ENCODE data around the gene RPL4. TPM values are rescaled to one million over a fixed set of nuclear protein-coding genes. Genes with fewer than 3 reads are reported as not detected.

RPL4 gene
- total and polyA plus RNA-seq, 10 of the 15 experiments (the other 5 are each of a cell fraction or from before 2014, with no cell fraction given), result 2,004 to 8,888 (median 4,667) TPM

DNA sequence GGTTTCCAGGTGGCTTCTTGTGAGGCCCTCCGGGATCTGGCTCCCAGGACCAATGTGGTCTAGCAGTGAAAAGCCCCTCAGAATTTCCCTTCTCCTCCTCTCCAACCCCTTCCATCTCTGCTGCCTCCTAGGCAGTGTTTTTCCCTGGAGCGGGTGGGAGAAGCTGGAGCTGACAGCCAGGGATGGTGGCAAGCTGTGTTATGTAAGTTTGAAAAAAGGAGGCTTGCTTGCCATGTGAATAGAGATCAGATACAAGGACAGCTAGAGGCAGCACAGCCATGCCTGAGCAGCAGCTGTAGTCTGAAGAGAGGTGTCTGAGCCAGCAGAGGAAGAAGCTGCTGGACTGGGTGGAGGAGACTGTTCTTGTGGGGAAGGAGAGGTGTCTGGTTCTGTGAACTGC is 27.6 kb downstream of the RPL4 start:
- Histone ChIP-seq H3K4me1 (ENCODE audit: control insufficient read depth, insufficient read depth, low read length) (peaks cover 32% of the 10 kb centered on the region), H2AFZ (ENCODE audit: control insufficient read depth, low read depth, low read length) (no peak overlapping the region), H4K20me1 (ENCODE audit: control insufficient read depth, insufficient read depth) (no peaks in the 10 kb centered on the region; the same call in 1 of the 2 replicates), H3K27ac (ENCODE audit: control insufficient read depth, insufficient read depth) (no peak overlapping the region), H3K4me2 (ENCODE audit: control insufficient read depth, insufficient read depth) (no peak overlapping the region), H3K36me3 (ENCODE audit: control insufficient read depth in 2 of 2, insufficient read depth in 2 of 2, low read length in 1 of 2) (peaks cover 10% of the 10 kb centered on the region in 2 experiments), H3K4me3 (no peak overlapping the region), H3K9me3 (replicated peaks; ENCODE audit: control insufficient read depth, insufficient read depth, low read length) (no peaks in the 10 kb centered on the region), H3K27me3 (replicated peaks in 1 of 2; ENCODE audit: control insufficient read depth in 2 of 2, insufficient read depth in 2 of 2, low read length in 1 of 2) (no peaks in the 10 kb centered on the region), H3K9ac (ENCODE audit: control insufficient read depth, insufficient read depth, low read length) (no peak overlapping the region), H3K79me2 (ENCODE audit: control insufficient read depth, insufficient read depth, low read length) (peaks cover 16% of the 10 kb centered on the region)
- no TSS peak for BruUV-seq (replicated peaks)
- FAIRE-seq, result no peak
- ChIA-PET SMC1A (ENCODE audit: uncharacterized antibody, unreplicated experiment) (no interaction called here), RAD21 (ENCODE audit: unreplicated experiment) (no interaction called here), CTCF (interaction anchor here (0.8 to 1.2 kb wide), 2 partner anchors 15 to 61 kb away, joined by 3 read pairs; no protein-coding TSS in a partner anchor), POLR2A (no interaction called here)
- in situ Hi-C loops (cut with MboI) (no loop called here), intact Hi-C loops (cut with micrococcal nuclease; ENCODE audit: unreplicated experiment) (no loop called here)
- TF ChIP-seq, protein P1, sequence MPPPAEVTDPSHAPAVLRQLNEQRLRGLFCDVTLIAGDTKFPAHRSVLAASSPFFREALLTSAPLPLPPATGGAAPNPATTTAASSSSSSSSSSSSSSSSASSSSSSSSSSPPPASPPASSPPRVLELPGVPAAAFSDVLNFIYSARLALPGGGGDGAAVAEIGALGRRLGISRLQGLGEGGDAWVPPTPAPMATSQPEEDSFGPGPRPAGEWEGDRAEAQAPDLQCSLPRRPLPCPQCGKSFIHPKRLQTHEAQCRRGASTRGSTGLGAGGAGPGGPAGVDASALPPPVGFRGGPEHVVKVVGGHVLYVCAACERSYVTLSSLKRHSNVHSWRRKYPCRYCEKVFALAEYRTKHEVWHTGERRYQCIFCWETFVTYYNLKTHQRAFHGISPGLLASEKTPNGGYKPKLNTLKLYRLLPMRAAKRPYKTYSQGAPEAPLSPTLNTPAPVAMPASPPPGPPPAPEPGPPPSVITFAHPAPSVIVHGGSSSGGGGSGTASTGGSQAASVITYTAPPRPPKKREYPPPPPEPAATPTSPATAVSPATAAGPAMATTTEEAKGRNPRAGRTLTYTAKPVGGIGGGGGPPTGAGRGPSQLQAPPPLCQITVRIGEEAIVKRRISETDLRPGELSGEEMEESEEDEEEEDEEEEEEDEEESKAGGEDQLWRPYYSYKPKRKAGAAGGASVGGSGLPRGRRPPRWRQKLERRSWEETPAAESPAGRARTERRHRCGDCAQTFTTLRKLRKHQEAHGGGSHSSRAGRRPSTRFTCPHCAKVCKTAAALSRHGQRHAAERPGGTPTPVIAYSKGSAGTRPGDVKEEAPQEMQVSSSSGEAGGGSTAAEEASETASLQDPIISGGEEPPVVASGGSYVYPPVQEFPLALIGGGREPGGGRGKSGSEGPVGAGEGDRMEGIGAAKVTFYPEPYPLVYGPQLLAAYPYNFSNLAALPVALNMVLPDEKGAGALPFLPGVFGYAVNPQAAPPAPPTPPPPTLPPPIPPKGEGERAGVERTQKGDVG (CRISPR knock-in tag; IDR thresholded peaks at IDR 0.05), result no peak
- TF ChIP-seq ZNF592 (IDR thresholded peaks at IDR 0.05), result no peak
- TF ChIP-seq GABPA (IDR thresholded peaks at IDR 0.05; ENCODE audit: low read depth), result no peak
- TF ChIP-seq EGR1 (IDR thresholded peaks at IDR 0.05; ENCODE audit: borderline replicate concordance in 1 of 2, low read depth in 2 of 2, low read length in 2 of 2), result no peak
- no peak for TF ChIP-seq ATF7 (IDR thresholded peaks at IDR 0.05; ENCODE audit: low read depth)
- no peak for TF ChIP-seq RUNX3 (IDR thresholded peaks at IDR 0.05; ENCODE audit: low read length)
- no peak for TF ChIP-seq NRF1 (conservative IDR thresholded peaks at IDR 0.05; ENCODE audit: low read depth, low read length)
- TF ChIP-seq TCF7 (IDR thresholded peaks at IDR 0.05; ENCODE audit: borderline replicate concordance), result no peak
- no peak for TF ChIP-seq MYB (IDR thresholded peaks at IDR 0.05; ENCODE audit: borderline replicate concordance, low read depth, low read length)
- no peak for TF ChIP-seq LARP7 (IDR thresholded peaks at IDR 0.05)
- no peak for TF ChIP-seq BHLHE40 (IDR thresholded peaks at IDR 0.05; ENCODE audit: borderline replicate concordance in 1 of 2, low read depth in 2 of 2, low read length in 1 of 2)
- no peak for TF ChIP-seq TBL1XR1 (IDR thresholded peaks at IDR 0.05; ENCODE audit: low read depth, low read length)
- no peak for TF ChIP-seq TAF1 (IDR thresholded peaks at IDR 0.05; ENCODE audit: borderline replicate concordance, low read depth, low read length)
- TF ChIP-seq GATAD2B (conservative IDR thresholded peaks at IDR 0.05; ENCODE audit: low read depth), result no peak
- no peak for TF ChIP-seq POLR2A (IDR thresholded peaks at IDR 0.05; ENCODE audit: low read depth, low read length)
- no peak for TF ChIP-seq ZZZ3 (IDR thresholded peaks at IDR 0.05; ENCODE audit: control insufficient read depth, insufficient read length, low read depth)
- TF ChIP-seq ZNF24 (IDR thresholded peaks at IDR 0.05), result no peak
- DNase-seq (ENCODE audit: low read depth, low spot score), result no peak
- WGBS (ENCODE audit: insufficient coverage, insufficient replicate concordance, low lambda C conversion rate, missing lambda C conversion rate), result 92% methylated on average over 2 of the region's 2 CpGs
- no peak for ATAC-seq

Measured in GM12878 (cell line).